H1 (cell line): ENCODE measurements around the gene ZIC1. TPM values are rescaled to one million over a fixed set of nuclear protein-coding genes. Genes with fewer than 3 reads are reported as not detected.
A peak's percentile ranks its signal among the peaks of the same experiment; 100 is the strongest.

Source experiments
- CTCF ChIA-PET: fragments of 300-600 bp; sonication (Branson Sonifier 250); formaldehyde crosslinking; loops from one replicate; lab custom pipeline; 2021; ENCODE audit not compliant: partially characterized antibody; lab: Charles Lee
- POLR2A ChIA-PET: fragments of 300-600 bp; sonication (Branson Sonifier 250); formaldehyde crosslinking; loops from one replicate; lab custom pipeline; 2021; ENCODE audit warnings: inconsistent platforms; ENCODE audit not compliant: partially characterized antibody; lab: Charles Lee
- DNase-seq, 2 experiments: peaks; one replicate each; pipeline versions ENCODE4 v3.0.0 to v3.0.0-alpha.2; 2010 to 2022; ENCODE audit warnings: low spot score in 2 of 2, low read depth in 1 of 2, mixed read lengths in 1 of 2
- FAIRE-seq: peaks from 2 replicates; lab custom pipeline; 2011; peaks lifted over from hg19 to GRCh38; lab: Jason Lieb, UNC
- H2AFZ ChIP-seq: 2 replicates; pipeline ENCODE4 v1.8.1; 2012; ENCODE audit warnings: low read length, inconsistent platforms
- H2AK5ac ChIP-seq: 2 replicates; pipeline ENCODE4 v1.6.1; 2013; ENCODE audit warnings: low read depth, low read length
- H2BK120ac ChIP-seq: replicated peaks from 2 replicates; pipeline ENCODE3; 2013; ENCODE audit warnings: low read depth, low read length, inconsistent platforms
- H2BK12ac ChIP-seq: 2 replicates; pipeline ENCODE4 v1.6.1; 2013; ENCODE audit warnings: low read depth, low read length
- H2BK15ac ChIP-seq: 2 replicates; pipeline ENCODE4 v1.6.1; 2013; ENCODE audit warnings: low read length
- H2BK20ac ChIP-seq: 2 replicates; pipeline ENCODE4 v1.6.1; 2013; ENCODE audit warnings: low read length
- H2BK5ac ChIP-seq: 2 replicates; pipeline ENCODE4 v1.6.1; 2013; ENCODE audit warnings: low read depth, low read length
- H3K14ac ChIP-seq: 2 replicates; pipeline ENCODE4 v1.6.1; 2013; ENCODE audit warnings: inconsistent platforms; ENCODE audit not compliant: insufficient read length
- H3K18ac ChIP-seq: 2 replicates; pipeline ENCODE4 v1.6.1; 2013; ENCODE audit warnings: low read length; ENCODE audit errors: extremely low read depth
- H3K23ac ChIP-seq: 2 replicates; pipeline ENCODE4 v1.6.1; 2013; ENCODE audit warnings: inconsistent platforms; ENCODE audit not compliant: insufficient read length
- H3K23me2 ChIP-seq: 2 replicates; pipeline ENCODE4 v1.6.1; 2013; ENCODE audit warnings: low read depth, low read length
- H3K27ac ChIP-seq: 2 replicates; pipeline ENCODE4 v1.6.1; 2011; ENCODE audit warnings: low read depth, low read length, inconsistent platforms
- H3K27me3 ChIP-seq, 4 experiments: replicated peaks in 1 of 4; 1 replicate in 1 of 4; 2 replicates in 3 of 4; pipeline versions ENCODE4 v1.6.1 to v1.8.1; 2011 to 2013; ENCODE audit warnings: low read length in 3 of 4, mild to moderate bottlenecking in 3 of 4, inconsistent platforms in 2 of 4, mixed read lengths in 2 of 4, moderate library complexity in 1 of 4; ENCODE audit not compliant: control insufficient read depth in 3 of 4, insufficient read depth in 3 of 4; ENCODE audit errors: extremely low read depth in 1 of 4
- H3K36me3 ChIP-seq, 4 experiments: 2 replicates each; pipeline versions ENCODE4 v1.6.1 to v1.8.1; 2011 to 2013; ENCODE audit warnings: mild to moderate bottlenecking in 4 of 4, low read length in 3 of 4, moderate library complexity in 2 of 4, control low read depth in 1 of 4, inconsistent platforms in 1 of 4; ENCODE audit not compliant: insufficient read depth in 4 of 4, control insufficient read depth in 2 of 4
- H3K4ac ChIP-seq: replicated peaks from 2 replicates; pipeline ENCODE3; 2013; ENCODE audit warnings: low read length, low read depth, mixed read lengths, inconsistent platforms; ENCODE audit not compliant: insufficient read length
- H3K4me1 ChIP-seq, 4 experiments: replicated peaks in 1 of 4; 1 replicate in 1 of 4; 2 replicates in 3 of 4; pipeline versions ENCODE4 v1.6.1 to v1.8.1; 2011 to 2013; ENCODE audit warnings: low read length in 3 of 4, inconsistent platforms in 2 of 4, mixed read lengths in 1 of 4; ENCODE audit not compliant: insufficient read depth in 4 of 4, control insufficient read depth in 3 of 4
- H3K4me2 ChIP-seq, 2 experiments: 2 replicates each; pipeline versions ENCODE4 v1.6.1 to v1.8.1; 2011 to 2013; ENCODE audit warnings: low read depth in 2 of 2, low read length in 2 of 2, control low read depth in 1 of 2, inconsistent platforms in 1 of 2, mild to moderate bottlenecking in 1 of 2; ENCODE audit not compliant: insufficient read depth in 1 of 2
- H3K4me3 ChIP-seq, 4 experiments: fragments of 200-600, 300-600 bp in 1 of 4; sonication (generic), shearing (Covaris generic), sonication (Bioruptor Twin) in 1 of 4; 2 replicates each; pipeline versions ENCODE4 v1.5.1 to v1.8.1; 2011 to 2016; ENCODE audit warnings: low read length in 4 of 4, low read depth in 3 of 4, control low read depth in 2 of 4, inconsistent platforms in 2 of 4, mild to moderate bottlenecking in 2 of 4, mixed read lengths in 1 of 4, moderate library complexity in 1 of 4; ENCODE audit not compliant: insufficient read depth in 2 of 4; ENCODE audit errors: extremely low read depth in 1 of 4
- H3K56ac ChIP-seq: replicated peaks from 2 replicates; pipeline ENCODE3; 2013; ENCODE audit warnings: low read depth, mild to moderate bottlenecking, mixed read lengths, low read length, inconsistent platforms; ENCODE audit not compliant: insufficient read length
- H3K79me1 ChIP-seq: 2 replicates; pipeline ENCODE4 v1.6.1; 2013; ENCODE audit warnings: low read depth, low read length, control low read depth
- H3K79me2 ChIP-seq, 2 experiments: 2 replicates each; pipeline versions ENCODE4 v1.6.1 to v1.8.1; 2012 to 2013; ENCODE audit warnings: low read length in 2 of 2, mild to moderate bottlenecking in 2 of 2, inconsistent platforms in 1 of 2; ENCODE audit not compliant: insufficient read depth in 2 of 2, control insufficient read depth in 1 of 2
- H3K9ac ChIP-seq, 4 experiments: replicated peaks in 1 of 4; 1 replicate in 1 of 4; 2 replicates in 3 of 4; pipeline versions ENCODE4 v1.6.1 to v1.8.1; 2011 to 2013; ENCODE audit warnings: low read depth in 3 of 4, low read length in 3 of 4, control low read depth in 2 of 4, mild to moderate bottlenecking in 2 of 4, moderate library complexity in 2 of 4, inconsistent platforms in 1 of 4; ENCODE audit errors: extremely low read depth in 1 of 4
- H3K9me3 ChIP-seq, 2 experiments: 2 replicates each; pipeline versions ENCODE4 v1.6.1 to v1.8.1; 2012 to 2013; ENCODE audit warnings: mild to moderate bottlenecking in 2 of 2, moderate library complexity in 2 of 2, control low read depth in 1 of 2, inconsistent platforms in 1 of 2, low read depth in 1 of 2, low read length in 1 of 2, mixed read lengths in 1 of 2; ENCODE audit not compliant: insufficient read depth in 2 of 2
- H4K20me1 ChIP-seq, 2 experiments: replicated peaks in 1 of 2; 2 replicates each; pipeline versions ENCODE3 to v1.8.1; 2011 to 2013; ENCODE audit warnings: inconsistent platforms in 2 of 2, low read length in 2 of 2, mild to moderate bottlenecking in 1 of 2; ENCODE audit not compliant: insufficient read depth in 2 of 2, control insufficient read depth in 1 of 2
- H4K5ac ChIP-seq: 2 replicates; pipeline ENCODE4 v1.6.1; 2013; ENCODE audit warnings: low read length, low read depth, mixed read lengths, inconsistent platforms; ENCODE audit not compliant: insufficient read length
- H4K8ac ChIP-seq: 2 replicates; pipeline ENCODE4 v1.8.0; 2013; ENCODE audit warnings: mild to moderate bottlenecking, moderate library complexity, low read length, inconsistent platforms; ENCODE audit not compliant: insufficient read depth; ENCODE audit errors: extremely low read depth
- H4K91ac ChIP-seq: replicated peaks from 2 replicates; pipeline ENCODE3; 2013; ENCODE audit warnings: low read length, mixed read lengths, inconsistent platforms; ENCODE audit not compliant: insufficient read length
- CEBPB ChIP-seq: IDR thresholded peaks from 2 replicates; pipeline ENCODE4 v1.6.1; 2012; ENCODE audit warnings: low read depth, low read length
- CTBP2 ChIP-seq: IDR thresholded peaks from 2 replicates; pipeline ENCODE4 v1.7.0; 2011; ENCODE audit warnings: borderline replicate concordance, mild to moderate bottlenecking, moderate library complexity, mixed read lengths, low read length; ENCODE audit not compliant: insufficient read depth, insufficient read length
- CTCF ChIP-seq, 3 experiments: IDR thresholded peaks; 1 replicate in 2 of 3; 2 replicates in 1 of 3; pipeline versions ENCODE4 v1.5.1 to v1.6.1; 2011; ENCODE audit warnings: low read length in 3 of 3, mild to moderate bottlenecking in 3 of 3, inconsistent platforms in 2 of 3, low read depth in 1 of 3, moderate library complexity in 1 of 3; ENCODE audit not compliant: insufficient read depth in 1 of 3; ENCODE audit errors: control extremely low read depth in 1 of 3
- KDM4A ChIP-seq: IDR thresholded peaks from one replicate; pipeline ENCODE4 v1.7.1; 2012; ENCODE audit warnings: low read depth, mild to moderate bottlenecking, moderate library complexity, low read length, inconsistent platforms; ENCODE audit not compliant: severe bottlenecking
- POLR2A ChIP-seq, 2 experiments: IDR thresholded peaks; 1 replicate in 1 of 2; 2 replicates in 1 of 2; pipeline ENCODE4 v1.6.1; 2011; ENCODE audit warnings: low read depth in 2 of 2, low read length in 2 of 2, mild to moderate bottlenecking in 2 of 2; ENCODE audit errors: control extremely low read depth in 1 of 2
- POLR2AphosphoS5 ChIP-seq: IDR thresholded peaks from 2 replicates; pipeline ENCODE4 v1.6.1; 2011; ENCODE audit warnings: low read depth, low read length
- RBBP5 ChIP-seq: IDR thresholded peaks from 2 replicates; pipeline ENCODE4 v1.7.1; 2012; ENCODE audit warnings: low read depth, mild to moderate bottlenecking, inconsistent platforms, low read length, moderate library complexity, borderline replicate concordance
- RNF2 ChIP-seq: fragments of 200-900, 300-1000 bp; sonication (generic); IDR thresholded peaks from 2 replicates; pipeline ENCODE4 v1.7.1; 2016; ENCODE audit warnings: borderline replicate concordance, low read depth, mild to moderate bottlenecking, antibody characterized with exemption, low read length; ENCODE audit not compliant: poor library complexity, severe bottlenecking; ENCODE audit errors: missing control alignments
- SIRT6 ChIP-seq: IDR thresholded peaks from one replicate; pipeline ENCODE4 v1.7.1; 2012; ENCODE audit warnings: low read length, inconsistent platforms
- SUZ12 ChIP-seq: fragments of 200-600 bp; sonication (generic); IDR thresholded peaks from 2 replicates; pipeline ENCODE4 v1.6.1; 2012; ENCODE audit warnings: mild to moderate bottlenecking, inconsistent platforms, low read length, moderate library complexity, mixed read lengths
- TBP ChIP-seq: IDR thresholded peaks from 2 replicates; pipeline ENCODE4 v1.6.1; 2011; ENCODE audit warnings: low read depth, low read length, improper control_type of control experiment
- WGBS, 2 experiments: shearing (Covaris generic) in 1 of 2; methylation state at CpG; one replicate each; pipeline versions ENCODE4 v1.1.6 to v1.1.7; 2013 to 2015; ENCODE audit warnings: low lambda C conversion rate in 2 of 2, mixed read lengths in 2 of 2, inconsistent platforms in 1 of 2, low coverage in 1 of 2, missing lambda C conversion rate in 1 of 2; ENCODE audit not compliant: insufficient replicate concordance in 2 of 2, insufficient coverage in 1 of 2, insufficient read length in 1 of 2; ENCODE audit errors: extremely low coverage in 1 of 2, missing lambda C conversion rate in 1 of 2; 5-methylcytosine and 5-hydroxymethylcytosine counted together
- polyA plus RNA-seq, 7 experiments: library from polyadenylated mRNA; depleted of rRNA in 3 of 7; stranded (reverse) in 5 of 7; unstranded in 2 of 7; fragments of >200 nt in 5 of 7; fragments of 200-250 nt in 2 of 7; gene quantifications; 1 replicate in 5 of 7; 2 replicates in 1 of 7; 4 replicates in 1 of 7; pipeline versions ENCODE4 v1.2.1 to v1.2.3, GENCODE V29; 2011 to 2013; ENCODE audit warnings: missing spikeins in 2 of 7, mixed read lengths in 2 of 7
- total RNA-seq: library from RNA; stranded (reverse); fragmentation: NEBNext Ultra II Directional; extraction: Animal tissue kit (Norgen Biotek cat#: 25700); gene quantifications from 2 replicates; pipeline ENCODE4 v1.2.1, GENCODE V29; 2021

ZIC1 gene
- total and polyA plus RNA-seq, 2 of the 8 experiments (the other 6 are each of a cell fraction or from before 2014, with no cell fraction given): 0.80 to 2.2 TPM

DNA sequence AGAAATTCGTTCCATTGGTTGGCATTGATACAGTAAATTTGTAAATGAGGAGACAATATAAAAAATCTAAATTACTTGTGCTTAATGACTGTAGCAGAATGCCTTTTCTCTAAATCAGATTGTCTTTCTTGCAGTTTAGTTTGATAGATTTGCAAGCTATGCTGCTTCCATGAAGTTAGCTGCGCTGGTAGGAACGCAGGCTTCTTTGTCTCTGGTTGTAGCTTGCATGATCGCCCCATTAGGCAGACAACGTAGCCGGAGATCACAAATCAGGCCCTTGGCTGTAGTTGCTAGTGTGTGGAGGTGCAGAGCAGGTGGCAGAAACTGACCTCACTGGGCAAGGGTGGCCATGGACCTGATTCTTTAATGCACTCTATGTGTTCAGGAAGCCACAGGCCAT is 6.1 kb downstream of the ZIC1 start:
- H2BK15ac ChIP-seq: 0 out of 2 replicates have a peak overlapping the region, but pooled peaks have one; percentile 51
- DNase-seq (peak in 1 of 2 experiments; percentile 49), FAIRE-seq (no peak)
- no peak overlapping the region for H2BK20ac ChIP-seq
- no peak overlapping the region for H3K4ac ChIP-seq
- peaks cover 68 to 98% (median 88%) of the 10 kb centered on the region in 4 experiments for H3K27me3 ChIP-seq
- H3K4me1 ChIP-seq: peaks cover 9 to 26% (median 20%) of the 10 kb centered on the region in 4 experiments
- no peak overlapping the region for H3K9ac ChIP-seq
- no peak overlapping the region for H2AFZ ChIP-seq
- ChIA-PET CTCF (interaction anchor here (1.5 to 17.2 kb wide), 4 partner anchors 22 to 60 kb away, joined by 4 to 485 read pairs (median 8); partner anchors contain the start of gene ZIC4), POLR2A (interaction anchor here (5.8 kb wide), 1 partner anchor 21 kb away, joined by 26 read pairs; no protein-coding TSS in a partner anchor)
- H2BK120ac ChIP-seq: no peak overlapping the region
- no peaks in the 10 kb centered on the region; a peak in 1 of 4 replicates for H3K9me3 ChIP-seq
- H3K79me2 ChIP-seq: no peaks in the 10 kb centered on the region
- no peak overlapping the region for H3K27ac ChIP-seq
- H3K36me3 ChIP-seq: peaks cover 0 to 4% (median 0%) of the 10 kb centered on the region in 4 experiments; a peak in 1 of 8 replicates
- H2BK12ac ChIP-seq: no peak overlapping the region
- H4K91ac ChIP-seq: no peak overlapping the region
- no peak overlapping the region for H3K4me3 ChIP-seq
- H3K56ac ChIP-seq: no peak overlapping the region
- no peaks in the 10 kb centered on the region for H3K79me1 ChIP-seq
- no peak overlapping the region for H3K23ac ChIP-seq
- no peak overlapping the region for H3K18ac ChIP-seq
- no peak overlapping the region for H2AK5ac ChIP-seq
- H4K8ac ChIP-seq: no peak overlapping the region
- H3K14ac ChIP-seq: no peak overlapping the region
- WGBS, 2 experiments: 5% methylated on average over 6 of the region's 6 CpGs; no CpG with 5 or more reads in 1 of the 2 experiments
- no peak overlapping the region for H3K4me2 ChIP-seq
- no peak overlapping the region for H4K5ac ChIP-seq
- peaks cover 14 to 19% of the 10 kb centered on the region in 2 experiments for H4K20me1 ChIP-seq
- H2BK5ac ChIP-seq: no peak overlapping the region
- H3K23me2 ChIP-seq: peaks cover 9% of the 10 kb centered on the region; the same call in 1 of the 2 replicates
- TF ChIP-seq CTBP2 (no peak), KDM4A (no peak), CTCF (IDR thresholded peaks at IDR 0.05; ENCODE audit: control extremely low read depth in 1 of 3, insufficient read depth in 1 of 3, low read depth in 1 of 3, low read length in 3 of 3) (no peak), RBBP5 (no peak), SUZ12 (peak; percentile 48), SIRT6 (no peak), POLR2AphosphoS5 (no peak), RNF2 (peak; percentile 88), POLR2A (IDR thresholded peaks at IDR 0.05; ENCODE audit: control extremely low read depth in 1 of 2, low read depth in 2 of 2, low read length in 2 of 2) (no peak), CEBPB (no peak), TBP (no peak)
